HG02678 (cell line): ENCODE data around the gene ING1.

Experiments
- ATAC-seq: cut with Tn5 transposase; IDR thresholded peaks from one replicate; pipeline ENCODE4 v1.9.1; 2021; ENCODE audit warnings: mild to moderate bottlenecking, moderate library complexity; ENCODE audit not compliant: unreplicated experiment

ING1 gene

DNA sequence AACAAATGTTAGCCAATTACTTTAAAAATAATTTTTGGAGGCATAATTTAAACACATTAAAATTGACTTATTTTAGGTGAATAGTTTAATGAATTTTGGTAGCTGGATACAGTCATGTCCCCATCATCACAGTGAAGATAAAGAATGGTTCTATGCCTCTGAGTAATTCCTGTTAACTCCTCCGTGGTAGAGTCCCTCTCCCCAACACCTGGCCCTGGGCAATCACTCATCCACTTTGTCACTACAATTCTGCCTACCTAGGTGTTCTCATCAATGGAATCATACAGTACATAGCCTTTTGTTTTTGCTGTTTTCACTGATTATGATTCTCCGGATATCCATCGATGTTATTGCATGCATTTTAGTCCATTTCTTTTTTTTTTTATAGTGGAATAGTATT is 55.6 kb downstream of the ING1 start:
- ATAC-seq: no peak

DNA sequence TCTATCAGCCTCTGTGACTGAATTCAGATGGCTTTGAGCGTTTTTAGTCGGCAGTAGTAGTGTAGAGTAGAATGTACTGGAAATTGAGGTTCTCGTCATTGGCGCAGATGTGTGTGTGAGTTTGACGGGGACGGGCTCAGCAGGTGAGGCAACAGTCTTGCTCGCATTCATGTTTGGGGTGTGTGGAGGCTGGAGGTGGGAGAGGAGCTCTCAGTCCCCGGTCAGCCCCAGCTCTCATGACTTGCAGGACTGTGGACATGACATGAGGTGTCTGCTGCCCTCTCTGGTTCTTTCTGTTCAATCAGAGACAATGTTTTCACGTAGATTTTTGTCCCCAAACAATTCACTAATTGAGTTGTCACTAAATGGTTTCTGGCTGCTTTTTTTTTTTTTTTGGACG is 57.2 kb downstream of the ING1 start:
- no peak for ATAC-seq

DNA sequence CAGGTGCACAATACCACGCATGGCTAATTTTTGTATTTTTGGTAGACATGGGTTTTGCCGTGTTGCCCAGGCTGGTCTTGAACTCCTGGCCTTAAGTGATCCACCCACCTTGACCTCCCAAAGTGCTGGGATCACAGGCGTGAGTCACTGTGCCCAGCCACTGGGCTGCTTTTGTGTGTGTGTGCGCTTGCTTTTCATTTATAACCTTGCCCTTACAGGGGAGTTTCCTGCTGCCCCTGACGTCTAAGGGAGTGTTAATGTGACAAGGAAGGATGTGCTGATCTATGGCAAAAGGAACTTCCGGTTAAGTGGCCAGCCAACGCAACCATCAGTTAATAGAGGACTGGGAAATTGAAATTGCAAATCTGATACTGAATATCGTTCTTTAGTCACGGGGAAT is 57.7 kb downstream of the ING1 start:
- ATAC-seq: no peak

DNA sequence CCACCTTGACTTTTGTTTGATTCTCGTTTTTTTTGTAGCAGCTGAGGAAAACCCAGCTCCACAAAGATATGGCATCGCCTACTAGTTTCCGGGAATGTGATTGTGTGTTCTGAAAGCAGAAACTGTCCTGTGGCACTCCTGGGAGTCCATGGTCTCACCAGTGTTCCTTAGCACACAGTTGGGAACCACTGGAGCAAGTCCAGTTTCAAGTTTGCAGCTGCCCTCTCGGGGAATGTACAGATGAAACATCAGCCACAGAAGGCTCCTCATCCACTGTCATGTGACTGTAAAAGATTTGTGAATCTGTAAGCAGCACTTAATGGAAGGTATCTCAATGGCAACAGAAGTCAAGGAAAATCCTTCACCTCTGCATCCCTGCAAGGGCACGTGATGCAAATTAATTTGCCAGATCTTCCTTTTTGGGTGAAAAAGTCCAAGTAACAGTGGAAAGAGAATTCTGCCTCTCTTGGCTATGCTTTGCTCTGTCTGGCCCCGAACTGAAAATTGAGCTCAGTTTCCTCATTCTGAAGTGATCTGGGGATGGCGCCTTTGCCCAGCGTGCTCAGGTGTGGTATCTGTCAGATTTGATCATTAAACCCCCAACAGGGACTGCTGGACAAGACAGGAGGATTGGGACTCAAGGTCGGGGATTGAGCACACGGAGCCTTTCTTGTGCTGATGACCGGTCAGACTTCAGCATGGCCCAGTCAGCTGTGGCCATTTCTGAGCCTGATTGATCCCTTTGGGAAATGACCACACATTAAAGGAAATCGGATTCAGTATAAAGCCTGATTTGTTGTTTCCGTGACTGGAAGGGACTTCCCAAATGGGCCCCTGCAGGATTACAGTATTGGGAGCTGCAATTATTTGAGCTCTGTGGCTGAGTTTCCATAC is 58.8 kb downstream of the ING1 start:
- no peak for ATAC-seq
